DMS53 treated with DMSO at 0.1 percent for 48 hours (cell line): ENCODE measurements around the gene OR2T6.
"Not testable (repeated sequence)": the region's sequence is repeated elsewhere in the genome, so short reads cannot be mapped to it uniquely, and the experiment has no call there.

Experiments used
- DNase-seq: peaks from one replicate; lab custom pipeline; 2025; ENCODE audit not compliant: unreplicated experiment; lab: John Stamatoyannopoulos, UW

Gene OR2T6

GRCh38 chr1:248375446-248375845 lies at the start of gene OR2T6:
Gene OR2T6, plus strand, starts transcription at chr1:248375746. Its CDS starts 11,863 bp downstream, at chr1:248387609.
- DNase-seq: no peak

GRCh38 chr1:248343451-248343850 lies 32.1 kb upstream of the OR2T6 start:
- no peak for DNase-seq

- no peak for DNase-seq
Measured at GRCh38 chr1:248348475-248348874, 27.1 kb upstream of the OR2T6 start, which contains the start of gene OR14C36. Gene OR14C36, plus strand, starts transcription at chr1:248348775. Its CDS starts 0 bp downstream, at chr1:248348775.

- no peak for DNase-seq
Measured at GRCh38 chr1:248359415-248359814, 16.1 kb upstream of the OR2T6 start.

- DNase-seq: no peak
Measured at GRCh38 chr1:248361121-248361715, 14.3 kb upstream of the OR2T6 start, which contains the start of gene OR2T4. Gene OR2T4, plus strand, starts transcription at chr1:248361665. Its CDS starts 0 bp downstream, at chr1:248361665.

GRCh38 chr1:248366609-248367008 lies 8.9 kb upstream of the OR2T6 start:
- DNase-seq: no peak

- no peak for DNase-seq
Measured at GRCh38 chr1:248372394-248372793, 3.2 kb upstream of the OR2T6 start.

GRCh38 chr1:248373761-248374160 lies 1.8 kb upstream of the OR2T6 start:
- DNase-seq: no peak

GRCh38 chr1:248376916-248377315 lies 1.4 kb downstream of the OR2T6 start:
- no peak for DNase-seq

- DNase-seq: no peak
Measured at GRCh38 chr1:248380854-248381253, 5.3 kb downstream of the OR2T6 start.

- no peak for DNase-seq
Measured at GRCh38 chr1:248388426-248388825, 12.9 kb downstream of the OR2T6 start.

GRCh38 chr1:248393050-248393449 lies 17.5 kb downstream of the OR2T6 start:
- no peak for DNase-seq

GRCh38 chr1:248402748-248403147 lies 27.2 kb downstream of the OR2T6 start, which contains the start of gene OR2T1:
Gene OR2T1, plus strand, starts transcription at chr1:248403048. Its CDS starts 3,100 bp downstream, at chr1:248406148.
- DNase-seq: no peak

GRCh38 chr1:248404024-248404423 lies 28.5 kb downstream of the OR2T6 start:
- DNase-seq: peak; percentile 12

GRCh38 chr1:248406721-248407692 lies 31.5 kb downstream of the OR2T6 start:
- DNase-seq: no peak

- no peak for DNase-seq
Measured at GRCh38 chr1:248416226-248416625, 40.7 kb downstream of the OR2T6 start.

- no peak for DNase-seq
Measured at GRCh38 chr1:248417854-248418253, 42.3 kb downstream of the OR2T6 start.

- DNase-seq: no peak
Measured at GRCh38 chr1:248421384-248421783, 45.8 kb downstream of the OR2T6 start.

- not testable (repeated sequence) for DNase-seq
Measured at GRCh38 chr1:248427526-248428191, 52.1 kb downstream of the OR2T6 start.

GRCh38 chr1:248428192-248428533 lies 52.6 kb downstream of the OR2T6 start:
- not testable (repeated sequence) for DNase-seq

- DNase-seq: not testable (repeated sequence)
Measured at GRCh38 chr1:248431683-248432082, 56.1 kb downstream of the OR2T6 start.
